ENCODE data around the gene IL11. TPM values are rescaled to one million over a fixed set of nuclear protein-coding genes. Genes with fewer than 3 reads are reported as not detected.

The IL11 gene
- total and polyA plus RNA-seq, 3 donors from 2014 or later: 1.2 to 2.1 (median 2.0) TPM

DNA sequence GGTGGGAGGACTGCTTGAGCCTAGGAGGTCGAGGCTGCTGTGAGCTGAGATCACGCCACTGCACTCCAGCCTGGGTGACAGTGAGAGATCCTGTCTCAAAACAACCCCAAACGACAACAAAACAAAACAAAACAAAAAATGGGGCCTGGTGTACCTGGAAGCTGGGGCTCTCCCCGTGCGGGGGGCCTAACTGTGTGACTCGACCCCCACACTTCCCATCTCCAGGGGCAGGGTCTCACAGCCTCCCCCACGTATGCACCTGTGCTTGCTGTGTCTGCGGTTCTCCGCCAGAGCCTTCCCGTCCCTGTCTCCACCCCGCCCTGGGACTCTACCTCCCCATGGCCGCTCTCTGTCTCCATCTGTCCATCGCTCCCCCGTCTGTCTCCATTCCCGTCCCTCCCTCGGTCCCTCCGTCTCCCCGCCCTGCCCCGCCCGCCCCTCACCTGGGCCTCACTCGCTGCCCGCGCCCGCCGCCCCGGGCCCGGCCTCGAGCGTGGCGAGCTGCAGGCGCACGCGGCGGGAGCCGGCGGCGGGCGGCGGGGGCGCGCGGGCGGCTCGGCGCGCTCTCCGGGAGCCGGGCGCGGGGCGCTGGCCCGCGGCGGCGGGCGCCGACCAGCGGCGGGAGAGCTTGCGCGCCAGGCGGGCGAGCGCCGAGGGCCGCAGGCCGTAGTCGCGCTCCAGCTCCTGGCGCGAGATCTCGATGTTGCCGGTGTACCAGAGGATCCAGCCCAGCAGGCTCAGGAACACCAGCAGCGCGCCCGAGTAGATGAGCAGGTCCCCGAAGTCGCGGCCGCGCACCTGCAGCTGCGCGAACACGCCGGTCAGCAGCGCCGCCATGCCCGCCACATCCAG lies 13.2 kb upstream of the IL11 start:
- Histone ChIP-seq H3K27ac (peak overlapping the region; percentile 39 to 93), H3K36me3 (ENCODE audit: low read depth, missing control alignments) (no peaks in the 10 kb centered on the region), H3K4me1 (peaks cover 35% of the 10 kb centered on the region), H3K27me3 (no peaks in the 10 kb centered on the region), H3K4me3 (peak overlapping the region; percentile 13 to 45), H3K9me3 (no peaks in the 10 kb centered on the region)
- peak; percentile 67 for DNase-seq
- intact Hi-C loops (cut with DNase I; ENCODE audit: low total_unique reads): loop anchor here (5.0 kb wide), 1 partner anchor 41 kb away; no protein-coding TSS in a partner anchor
- 4 to 15% methylated on average over 18 to 62 of the region's 88 CpGs for WGBS, 2 donors
- TF ChIP-seq POLR2A (IDR thresholded peaks at IDR 0.05): no peak
- TF ChIP-seq, protein P1, sequence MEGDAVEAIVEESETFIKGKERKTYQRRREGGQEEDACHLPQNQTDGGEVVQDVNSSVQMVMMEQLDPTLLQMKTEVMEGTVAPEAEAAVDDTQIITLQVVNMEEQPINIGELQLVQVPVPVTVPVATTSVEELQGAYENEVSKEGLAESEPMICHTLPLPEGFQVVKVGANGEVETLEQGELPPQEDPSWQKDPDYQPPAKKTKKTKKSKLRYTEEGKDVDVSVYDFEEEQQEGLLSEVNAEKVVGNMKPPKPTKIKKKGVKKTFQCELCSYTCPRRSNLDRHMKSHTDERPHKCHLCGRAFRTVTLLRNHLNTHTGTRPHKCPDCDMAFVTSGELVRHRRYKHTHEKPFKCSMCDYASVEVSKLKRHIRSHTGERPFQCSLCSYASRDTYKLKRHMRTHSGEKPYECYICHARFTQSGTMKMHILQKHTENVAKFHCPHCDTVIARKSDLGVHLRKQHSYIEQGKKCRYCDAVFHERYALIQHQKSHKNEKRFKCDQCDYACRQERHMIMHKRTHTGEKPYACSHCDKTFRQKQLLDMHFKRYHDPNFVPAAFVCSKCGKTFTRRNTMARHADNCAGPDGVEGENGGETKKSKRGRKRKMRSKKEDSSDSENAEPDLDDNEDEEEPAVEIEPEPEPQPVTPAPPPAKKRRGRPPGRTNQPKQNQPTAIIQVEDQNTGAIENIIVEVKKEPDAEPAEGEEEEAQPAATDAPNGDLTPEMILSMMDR (IDR thresholded peaks at IDR 0.05): peak in 1 of 3 experiments; percentile 15

- Histone ChIP-seq H3K27me3 (no peaks in the 10 kb centered on the region), H3K36me3 (ENCODE audit: low read depth, missing control alignments) (no peaks in the 10 kb centered on the region), H3K27ac (no peak overlapping the region), H3K4me3 (no peak overlapping the region), H3K4me1 (peaks cover 27% of the 10 kb centered on the region), H3K9me3 (no peaks in the 10 kb centered on the region)
- TF ChIP-seq POLR2A (IDR thresholded peaks at IDR 0.05): no peak
- TF ChIP-seq, protein P1 (IDR thresholded peaks at IDR 0.05): no peak
- intact Hi-C loops (cut with DNase I; ENCODE audit: low total_unique reads): loop anchor here (5.0 kb wide), 1 partner anchor 40 kb away; no protein-coding TSS in a partner anchor
- DNase-seq: no peak
- WGBS, 2 donors: 69 to 82% methylated on average over 3 of the region's 3 CpGs
Measured at GRCh38 chr19:55382522-55383054, 12.3 kb upstream of the IL11 start.

- Histone ChIP-seq H3K36me3 (ENCODE audit: low read depth, missing control alignments) (no peaks in the 10 kb centered on the region), H3K4me3 (no peak overlapping the region), H3K27ac (no peak overlapping the region), H3K9me3 (no peaks in the 10 kb centered on the region), H3K27me3 (no peaks in the 10 kb centered on the region), H3K4me1 (peaks cover 21% of the 10 kb centered on the region)
- TF ChIP-seq POLR2A (IDR thresholded peaks at IDR 0.05): no peak
- TF ChIP-seq, protein P1 (IDR thresholded peaks at IDR 0.05): no peak
- no peak for DNase-seq
- intact Hi-C loops (cut with DNase I; ENCODE audit: low total_unique reads): loop anchor here (5.0 kb wide), 1 partner anchor 40 kb away; no protein-coding TSS in a partner anchor
- 95 to 98% methylated on average over 5 of the region's 5 CpGs for WGBS, 2 donors
Measured at GRCh38 chr19:55382013-55382412, 11.8 kb upstream of the IL11 start.

- no peak for TF ChIP-seq POLR2A (IDR thresholded peaks at IDR 0.05)
- TF ChIP-seq, protein P1 (IDR thresholded peaks at IDR 0.05): no peak
- Histone ChIP-seq H3K4me1 (peaks cover 7% of the 10 kb centered on the region), H3K36me3 (ENCODE audit: low read depth, missing control alignments) (no peaks in the 10 kb centered on the region), H3K4me3 (no peak overlapping the region), H3K9me3 (no peaks in the 10 kb centered on the region), H3K27ac (no peak overlapping the region), H3K27me3 (no peaks in the 10 kb centered on the region)
- 72 to 75% methylated on average over 9 to 11 of the region's 11 CpGs for WGBS, 2 donors
- intact Hi-C loops (cut with DNase I; ENCODE audit: low total_unique reads): no loop called here
- DNase-seq: no peak
Measured at GRCh38 chr19:55379174-55379573, 8.9 kb upstream of the IL11 start.

Data from testis (tissue), 3 donors.